AG04449 (cell line): ENCODE data around the gene ZNF750.

Experiments
- CTCF ChIA-PET: fragments of 350-600 bp; formaldehyde crosslinking; extraction: SDS; loops from one replicate; lab custom pipeline; 2021; ENCODE audit warnings: antibody characterized with exemption; lab: Yijun Ruan, JAX
- POLR2A ChIA-PET: fragments of 400-600, 350-600 bp; formaldehyde crosslinking; extraction: SDS; loops from one replicate; lab custom pipeline; 2020; ENCODE audit warnings: antibody characterized with exemption, inconsistent platforms; lab: Yijun Ruan, JAX
- DNase-seq: peaks from one replicate; pipeline ENCODE4 v3.0.0-alpha.2; 2010; ENCODE audit warnings: low read depth, low spot score
- H3K4me3 ChIP-seq: 2 replicates; pipeline ENCODE4 v1.5.1; 2011; ENCODE audit warnings: low read depth, mild to moderate bottlenecking, control low read depth, low read length
- CTCF ChIP-seq: IDR thresholded peaks from one replicate; pipeline ENCODE4 v1.5.1; 2011; ENCODE audit warnings: mild to moderate bottlenecking, moderate library complexity, low read length, control low read depth, inconsistent platforms; ENCODE audit not compliant: insufficient read depth; ENCODE audit errors: missing control alignments

Gene ZNF750

GRCh38 chr17:82865774-82866395 lies 26.1 kb upstream of the ZNF750 start:
- H3K4me3 ChIP-seq: no peak overlapping the region
- no peak for DNase-seq
- TF ChIP-seq CTCF: no peak
- ChIA-PET POLR2A (no interaction called here), CTCF (interaction anchor here (0.6 to 1.1 kb wide), 2 partner anchors 10 to 22 kb away, joined by 3 to 5 read pairs; no protein-coding TSS in a partner anchor)

GRCh38 chr17:82865274-82865673 lies 25.5 kb upstream of the ZNF750 start:
- CTCF ChIA-PET: interaction anchor here (2.2 kb wide), 1 partner anchor 83 kb away, joined by 4 read pairs; no protein-coding TSS in a partner anchor
- no peak for DNase-seq
- no peak overlapping the region for H3K4me3 ChIP-seq
- TF ChIP-seq CTCF: no peak
- POLR2A ChIA-PET: no interaction called here

- CTCF ChIA-PET: interaction anchor here (1.1 to 2.2 kb wide), 5 partner anchors 11 to 83 kb away, joined by 3 to 7 read pairs (median 5); no protein-coding TSS in a partner anchor
- TF ChIP-seq CTCF: no peak
- POLR2A ChIA-PET: no interaction called here
- DNase-seq: no peak
- H3K4me3 ChIP-seq: no peak overlapping the region
Observed at GRCh38 chr17:82864713-82865248, 25.0 kb upstream of the ZNF750 start.

- no peak for TF ChIP-seq CTCF
- no peak overlapping the region; the same call in 1 of the 2 replicates for H3K4me3 ChIP-seq
- DNase-seq: no peak
- CTCF ChIA-PET: interaction anchor here (0.6 to 2.2 kb wide), 8 partner anchors 10 to 83 kb away, joined by 3 to 7 read pairs (median 4); partner anchors contain the start of gene ZNF750
- POLR2A ChIA-PET: no interaction called here
Observed at GRCh38 chr17:82863941-82864712, 24.3 kb upstream of the ZNF750 start.

GRCh38 chr17:82863383-82863940 lies 23.6 kb upstream of the ZNF750 start:
- no peak overlapping the region for H3K4me3 ChIP-seq
- DNase-seq: no peak
- ChIA-PET POLR2A (no interaction called here), CTCF (interaction anchor here (0.6 to 2.2 kb wide), 8 partner anchors 9 to 83 kb away, joined by 3 to 7 read pairs (median 4); partner anchors contain the start of gene ZNF750)
- no peak for TF ChIP-seq CTCF
